Measurements from ENCODE around the gene PHEX.

DNA sequence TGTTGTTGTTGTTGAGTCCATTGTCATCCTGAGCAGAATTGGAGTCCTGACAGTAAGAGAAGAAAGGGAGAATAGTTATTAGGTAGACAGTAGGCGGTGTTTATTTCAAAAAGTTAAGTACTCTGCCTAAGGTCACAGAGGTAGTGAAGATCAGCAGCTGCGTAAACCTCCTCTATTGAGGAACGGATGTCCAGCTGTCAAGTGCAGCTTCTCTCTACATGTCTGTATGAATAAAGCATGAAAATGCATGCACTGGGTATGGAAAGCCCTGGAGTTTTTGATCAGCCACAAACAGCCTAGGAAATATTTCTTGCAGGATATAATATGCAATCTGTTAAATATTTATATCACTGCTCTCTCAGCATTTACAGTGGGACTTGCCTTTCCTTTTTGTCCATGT lies 131.2 kb downstream of the PHEX start:
- TF ChIP-seq, protein P1, sequence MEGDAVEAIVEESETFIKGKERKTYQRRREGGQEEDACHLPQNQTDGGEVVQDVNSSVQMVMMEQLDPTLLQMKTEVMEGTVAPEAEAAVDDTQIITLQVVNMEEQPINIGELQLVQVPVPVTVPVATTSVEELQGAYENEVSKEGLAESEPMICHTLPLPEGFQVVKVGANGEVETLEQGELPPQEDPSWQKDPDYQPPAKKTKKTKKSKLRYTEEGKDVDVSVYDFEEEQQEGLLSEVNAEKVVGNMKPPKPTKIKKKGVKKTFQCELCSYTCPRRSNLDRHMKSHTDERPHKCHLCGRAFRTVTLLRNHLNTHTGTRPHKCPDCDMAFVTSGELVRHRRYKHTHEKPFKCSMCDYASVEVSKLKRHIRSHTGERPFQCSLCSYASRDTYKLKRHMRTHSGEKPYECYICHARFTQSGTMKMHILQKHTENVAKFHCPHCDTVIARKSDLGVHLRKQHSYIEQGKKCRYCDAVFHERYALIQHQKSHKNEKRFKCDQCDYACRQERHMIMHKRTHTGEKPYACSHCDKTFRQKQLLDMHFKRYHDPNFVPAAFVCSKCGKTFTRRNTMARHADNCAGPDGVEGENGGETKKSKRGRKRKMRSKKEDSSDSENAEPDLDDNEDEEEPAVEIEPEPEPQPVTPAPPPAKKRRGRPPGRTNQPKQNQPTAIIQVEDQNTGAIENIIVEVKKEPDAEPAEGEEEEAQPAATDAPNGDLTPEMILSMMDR (conservative IDR thresholded peaks at IDR 0.05), result no peak
- no peak for TF ChIP-seq ZFX (IDR thresholded peaks at IDR 0.05)

Data from C4-2B (cell line).